GM19324 (cell line): ENCODE data around the gene S100A2.

Experiments
- ATAC-seq: cut with Tn5 transposase; IDR thresholded peaks from one replicate; pipeline ENCODE4 v1.9.1; 2021; ENCODE audit warnings: mild to moderate bottlenecking, moderate library complexity; ENCODE audit not compliant: unreplicated experiment, low FRiP score

The S100A2 gene

GRCh38 chr1:153546796-153547559 is 18.7 kb downstream of the S100A2 start:
- ATAC-seq = no peak

- ATAC-seq = no peak
Observed at GRCh38 chr1:153546371-153546770, 19.3 kb downstream of the S100A2 start.

GRCh38 chr1:153545067-153546055 is 20.3 kb downstream of the S100A2 start, which contains the start of gene S100A4:
S100A4 (minus strand) TSS chr1:153545806; CDS start chr1:153544794, 1,012 bp downstream.
- ATAC-seq = no peak

GRCh38 chr1:153544453-153545066 is 21.1 kb downstream of the S100A2 start:
- no peak for ATAC-seq

GRCh38 chr1:153543736-153544135 is 21.9 kb downstream of the S100A2 start:
- ATAC-seq = no peak

GRCh38 chr1:153542956-153543711 is 22.5 kb downstream of the S100A2 start:
- ATAC-seq = no peak

GRCh38 chr1:153541641-153542590 is 23.7 kb downstream of the S100A2 start:
- ATAC-seq = no peak

GRCh38 chr1:153540394-153541361 is 25.0 kb downstream of the S100A2 start, which contains the start of gene S100A5:
S100A5 (minus strand) TSS chr1:153540934; CDS start chr1:153540191, 743 bp downstream.
- no peak for ATAC-seq

- no peak for ATAC-seq
Observed at GRCh38 chr1:153539395-153540093, 26.1 kb downstream of the S100A2 start.

GRCh38 chr1:153538315-153538821 is 27.3 kb downstream of the S100A2 start:
- ATAC-seq = no peak

- ATAC-seq = no peak
Observed at GRCh38 chr1:153537376-153537730, 28.3 kb downstream of the S100A2 start.

GRCh38 chr1:153536671-153537375 is 28.8 kb downstream of the S100A2 start:
- ATAC-seq = no peak

GRCh38 chr1:153536012-153536670 is 29.5 kb downstream of the S100A2 start:
- peak; percentile 55 for ATAC-seq

GRCh38 chr1:153535242-153536011 is 30.2 kb downstream of the S100A2 start, which contains the start of gene S100A6:
S100A6 (minus strand) TSS chr1:153535991; CDS start chr1:153535339, 652 bp downstream.
- ATAC-seq = no peak

GRCh38 chr1:153534925-153535241 is 30.8 kb downstream of the S100A2 start:
- ATAC-seq = no peak
